Stimulated activated CD8-positive, alpha-beta memory T cell treated with anti-CD3 and anti-CD28 coated beads, Interleukin-4, amount 100 ng/mL, for 4 hours (primary cell): ENCODE data around the gene POLA1.
"Not testable (repeated sequence)": the region's sequence is repeated elsewhere in the genome, so short reads cannot be mapped to it uniquely, and the experiment has no call there.

Experiments
- DNase-seq, 2 donors: peaks; one replicate each; pipeline ENCODE4 v3.0.0-alpha.2; 2020; ENCODE audit warnings: low read depth in 2 of 2, low spot score in 1 of 2

The POLA1 gene

DNA sequence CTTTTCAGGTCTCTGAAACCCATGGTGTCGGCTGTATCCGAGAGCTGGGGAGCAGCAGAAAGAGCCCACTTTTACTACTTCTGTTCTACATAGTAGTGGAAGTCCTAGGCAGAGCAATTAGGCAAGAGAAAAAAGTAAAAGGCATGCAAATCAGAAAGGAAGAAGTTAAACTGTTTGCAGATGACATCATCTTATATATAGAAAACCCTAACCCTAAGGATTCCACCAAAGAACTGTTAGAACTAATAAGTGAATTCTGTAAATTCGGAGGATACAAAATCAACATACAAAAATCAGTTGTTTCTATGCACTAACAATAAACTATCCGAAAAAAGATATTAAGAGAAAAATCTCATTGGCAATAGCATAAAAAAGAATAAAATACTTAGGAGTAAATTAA is 95.3 kb downstream of the POLA1 start:
- no peak for DNase-seq

DNA sequence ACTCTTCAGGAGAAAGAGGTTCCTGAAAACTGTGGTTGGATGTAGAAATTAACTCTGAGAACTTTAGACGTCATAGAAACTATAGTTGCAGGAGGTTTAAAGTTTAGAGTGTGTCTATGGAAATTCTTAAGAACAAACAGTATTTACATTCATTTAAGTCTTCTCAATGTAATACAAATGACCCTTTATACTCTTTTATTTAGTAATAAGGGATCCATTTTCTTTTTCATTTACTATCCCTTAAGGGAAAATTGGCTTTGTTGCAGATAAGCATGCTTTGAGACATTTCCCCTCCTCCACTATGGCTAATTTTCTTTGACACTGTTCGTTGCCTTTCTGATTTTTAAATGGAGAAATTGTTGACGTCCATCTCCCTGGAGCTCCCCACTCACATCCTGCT is 96.4 kb downstream of the POLA1 start:
- DNase-seq, result no peak

DNA sequence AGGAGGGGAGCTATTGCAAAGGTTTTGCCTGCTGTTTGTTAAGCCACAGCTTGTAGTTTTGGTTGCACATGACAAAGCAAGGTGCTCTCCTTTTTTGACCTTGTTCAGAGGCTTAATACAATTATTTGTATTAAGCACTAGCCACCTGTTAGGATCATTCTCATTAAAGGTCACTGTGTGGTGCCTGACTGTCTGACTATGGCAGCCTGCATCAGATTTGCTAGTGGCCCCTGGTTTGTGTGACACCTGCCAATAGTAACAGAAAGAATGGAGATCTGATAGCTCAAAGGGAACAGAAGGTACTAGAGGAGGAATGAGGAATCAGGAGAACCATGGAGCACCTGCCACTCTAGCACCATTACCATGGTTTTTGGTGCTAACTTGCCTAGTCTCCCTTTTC is 102.5 kb downstream of the POLA1 start:
- DNase-seq, result no peak

DNA sequence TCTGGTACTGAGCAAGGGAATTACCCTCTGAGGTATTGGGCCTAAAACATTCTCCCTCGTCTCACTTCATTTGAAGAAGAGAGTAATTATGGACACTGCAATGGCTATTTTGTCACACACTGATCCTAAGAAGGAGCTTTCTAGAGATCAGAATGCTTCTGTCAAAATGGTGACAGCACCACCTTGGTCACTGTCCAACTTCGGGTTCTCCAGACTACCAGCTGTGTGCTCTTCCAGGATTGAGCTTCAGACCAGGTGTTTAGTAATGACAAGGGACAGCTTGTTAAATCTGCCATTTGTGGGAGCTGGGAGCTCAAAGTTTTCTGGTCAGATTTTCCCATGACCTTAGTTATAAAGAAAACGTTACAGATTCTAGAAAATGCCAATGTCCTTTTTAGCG is 105.4 kb downstream of the POLA1 start:
- no peak for DNase-seq

DNA sequence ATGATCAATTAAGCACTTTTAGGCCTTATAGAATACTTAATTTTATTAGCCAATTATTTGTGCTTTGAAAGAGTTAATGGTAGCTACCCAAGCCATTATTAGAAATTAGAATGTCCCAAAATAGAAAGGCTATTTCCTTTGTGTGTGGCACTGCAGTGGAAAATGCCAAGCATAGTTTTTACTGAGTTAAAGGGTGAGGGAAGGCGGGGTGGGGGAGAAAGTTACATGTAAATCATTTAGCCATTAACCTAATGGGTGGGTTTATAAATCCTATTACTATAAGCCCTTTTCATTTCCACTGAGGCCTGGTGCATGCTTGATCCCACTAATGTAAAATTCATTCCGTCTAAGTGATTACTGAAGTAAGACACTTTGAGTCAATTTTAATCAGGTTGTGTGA is 105.8 kb downstream of the POLA1 start:
- DNase-seq, result no peak

DNA sequence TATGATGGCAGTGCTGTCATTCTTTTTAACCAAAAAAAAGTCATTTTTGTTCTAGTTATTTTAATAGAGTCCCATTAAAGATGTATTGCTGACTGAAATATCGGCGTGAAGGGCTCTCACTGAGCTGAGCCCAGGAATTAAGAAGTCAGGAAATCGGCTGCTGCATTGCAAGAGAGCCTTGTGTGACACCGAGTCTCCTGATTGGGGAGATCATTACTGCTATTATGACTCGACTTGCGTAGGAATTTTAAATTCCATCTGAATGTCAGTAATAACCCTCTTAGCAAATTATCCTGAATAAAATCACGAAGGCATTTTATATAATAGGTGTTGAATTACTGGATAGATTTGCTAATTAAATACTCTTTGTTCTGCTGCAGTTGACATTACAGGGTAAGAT is 111.5 kb downstream of the POLA1 start:
- DNase-seq, result no peak

DNA sequence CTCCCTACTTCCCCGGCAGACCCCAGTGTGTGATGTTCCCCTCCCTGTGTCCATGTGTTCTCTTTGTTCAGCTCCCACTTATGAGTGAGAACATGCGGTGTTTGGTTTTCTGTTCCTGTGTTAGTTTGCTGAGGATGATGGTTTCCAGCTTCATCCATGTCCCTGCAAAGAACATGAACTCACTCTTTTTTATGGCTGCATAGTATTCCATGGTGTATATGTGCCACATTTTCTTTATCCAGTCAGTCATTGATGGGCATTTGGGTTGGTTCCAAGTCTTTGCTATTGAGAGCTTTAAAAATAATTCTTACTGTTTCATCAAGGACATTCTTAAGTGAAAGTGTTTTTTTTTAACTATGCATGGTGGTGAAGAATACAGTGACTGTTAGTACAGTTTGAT is 126.1 kb downstream of the POLA1 start:
- not testable (repeated sequence) for DNase-seq

DNA sequence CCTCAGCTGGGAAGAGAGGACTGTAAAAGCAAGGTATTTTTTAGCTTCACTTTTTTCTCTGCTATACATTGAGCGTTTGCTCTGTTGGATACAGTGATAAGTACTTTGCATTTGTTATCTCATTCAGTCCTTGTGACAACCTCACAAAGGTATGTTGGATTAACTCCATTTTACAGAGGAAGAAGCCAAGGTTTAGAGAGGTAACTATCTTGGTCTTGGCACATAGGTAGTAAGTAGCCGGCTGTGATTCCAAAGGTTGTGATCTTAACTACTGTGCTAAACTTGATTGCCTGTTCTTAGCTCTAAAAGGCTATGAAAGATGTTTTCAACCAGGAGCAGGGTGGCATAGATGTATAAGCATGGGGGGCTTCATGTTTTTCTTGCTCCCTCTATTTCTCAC is 134.4 kb downstream of the POLA1 start:
- no peak for DNase-seq

DNA sequence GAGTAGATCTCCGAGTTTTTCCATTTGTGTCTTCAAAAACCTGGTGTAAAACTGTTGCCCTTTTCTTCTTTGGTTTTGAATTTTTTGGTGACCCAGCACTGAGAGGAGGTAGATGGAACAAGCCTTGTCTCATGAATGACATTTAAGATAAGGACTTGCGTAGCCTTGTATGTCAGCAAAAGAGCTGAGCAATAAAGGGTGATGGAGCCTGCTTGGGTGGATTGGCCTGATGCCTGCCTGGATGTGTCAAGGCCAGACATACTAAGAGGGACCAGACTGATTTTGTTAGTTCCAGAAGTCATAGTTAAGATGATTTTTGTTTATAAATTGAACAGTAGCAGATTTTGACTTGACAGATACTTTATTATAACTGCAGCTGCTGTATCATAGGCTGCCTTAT is 134.9 kb downstream of the POLA1 start:
- no peak for DNase-seq

DNA sequence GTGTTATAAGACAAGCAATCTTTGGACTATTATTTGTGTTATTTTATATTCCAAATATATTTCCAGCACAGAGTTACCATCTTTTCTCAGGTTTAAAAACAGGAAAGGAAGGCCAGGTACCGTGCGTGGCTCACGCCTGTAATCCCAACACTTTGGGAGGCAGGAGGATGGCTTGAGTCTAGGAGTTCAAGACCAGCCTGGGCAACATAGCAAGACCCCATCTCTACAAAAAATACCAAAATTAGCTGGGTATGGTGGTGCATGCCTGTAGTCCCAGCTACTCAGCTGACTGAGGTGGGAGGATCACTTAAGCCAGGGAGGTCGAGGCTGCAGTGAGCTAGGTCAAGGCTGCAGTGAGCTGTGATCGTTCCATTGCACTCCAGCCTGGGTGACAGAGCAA is 140.0 kb downstream of the POLA1 start:
- DNase-seq, result no peak

DNA sequence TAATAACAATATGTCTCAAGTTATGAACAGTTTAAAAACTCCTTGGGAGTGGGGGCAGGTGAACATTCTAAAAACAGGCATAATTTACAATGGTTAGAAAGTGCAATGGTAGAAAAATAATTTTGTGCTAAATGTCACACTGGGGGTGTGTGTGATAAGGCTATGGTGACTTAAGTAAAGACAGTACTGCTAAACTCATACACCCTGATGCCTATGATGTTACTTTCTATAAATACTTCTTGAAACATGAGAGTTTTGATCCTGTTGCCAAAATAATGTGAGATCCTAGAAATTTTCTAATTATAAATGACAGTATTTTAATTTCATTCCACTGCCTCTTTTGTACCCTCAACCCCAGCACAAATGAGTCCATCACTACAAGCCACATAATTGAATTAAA is 144.2 kb downstream of the POLA1 start:
- no peak for DNase-seq

DNA sequence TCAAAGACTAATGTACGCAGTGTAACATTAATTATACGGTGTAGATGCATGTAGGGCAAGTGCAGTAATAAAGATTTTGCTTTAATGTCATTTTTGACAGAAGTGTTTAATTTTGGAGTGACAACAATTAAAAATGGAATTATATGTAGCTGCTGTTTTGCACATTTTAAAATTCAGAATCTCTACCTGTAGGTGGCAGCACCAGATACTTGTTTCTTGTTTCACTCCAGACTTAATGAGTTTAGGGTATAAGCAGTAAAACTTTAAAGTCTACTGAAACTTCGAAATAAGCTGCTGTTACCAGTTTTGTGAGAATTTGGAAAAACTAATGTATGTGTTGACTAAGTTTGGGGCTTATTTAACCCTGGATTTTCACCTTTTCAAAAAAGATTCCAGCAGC is 144.9 kb downstream of the POLA1 start:
- no peak for DNase-seq

DNA sequence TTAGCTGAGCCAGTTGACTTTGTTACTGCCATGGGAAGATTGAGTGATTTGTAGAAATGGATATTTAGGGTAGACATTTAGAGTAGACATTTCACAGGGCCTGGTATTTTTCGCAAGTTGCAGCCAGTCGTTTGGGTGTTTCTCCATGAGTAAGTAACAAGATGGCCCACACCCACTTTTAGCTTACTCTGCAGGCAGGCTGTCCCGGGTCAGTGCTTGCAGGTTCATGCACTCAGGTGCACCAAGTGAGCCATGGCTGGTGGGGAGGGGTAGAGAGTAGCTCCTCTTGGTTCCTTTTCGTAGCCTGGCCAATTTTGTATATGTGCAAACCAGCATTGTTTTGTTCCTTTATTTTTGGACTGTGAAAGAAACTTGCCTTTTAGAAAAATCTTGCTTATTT is 145.6 kb downstream of the POLA1 start:
- DNase-seq, result no peak

DNA sequence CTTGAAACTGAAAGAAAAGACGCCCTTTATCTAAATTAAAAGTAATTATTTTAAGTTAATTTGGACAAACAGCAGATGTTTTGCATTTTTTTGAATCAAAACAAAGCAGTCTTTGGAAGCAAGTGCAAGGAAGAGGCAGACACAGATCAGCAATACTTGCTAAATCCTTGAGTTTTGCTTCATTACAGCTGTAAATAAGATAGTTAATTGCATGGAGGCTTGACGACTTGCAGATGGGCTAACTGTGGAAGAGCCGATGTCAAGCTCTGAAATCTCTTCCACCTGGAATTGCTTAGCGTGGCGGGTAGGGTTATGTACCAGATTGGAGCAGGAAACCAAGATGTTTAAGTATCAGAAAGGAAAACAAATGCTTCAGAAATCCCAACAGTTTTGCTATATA is 148.8 kb downstream of the POLA1 start:
- DNase-seq, result no peak

DNA sequence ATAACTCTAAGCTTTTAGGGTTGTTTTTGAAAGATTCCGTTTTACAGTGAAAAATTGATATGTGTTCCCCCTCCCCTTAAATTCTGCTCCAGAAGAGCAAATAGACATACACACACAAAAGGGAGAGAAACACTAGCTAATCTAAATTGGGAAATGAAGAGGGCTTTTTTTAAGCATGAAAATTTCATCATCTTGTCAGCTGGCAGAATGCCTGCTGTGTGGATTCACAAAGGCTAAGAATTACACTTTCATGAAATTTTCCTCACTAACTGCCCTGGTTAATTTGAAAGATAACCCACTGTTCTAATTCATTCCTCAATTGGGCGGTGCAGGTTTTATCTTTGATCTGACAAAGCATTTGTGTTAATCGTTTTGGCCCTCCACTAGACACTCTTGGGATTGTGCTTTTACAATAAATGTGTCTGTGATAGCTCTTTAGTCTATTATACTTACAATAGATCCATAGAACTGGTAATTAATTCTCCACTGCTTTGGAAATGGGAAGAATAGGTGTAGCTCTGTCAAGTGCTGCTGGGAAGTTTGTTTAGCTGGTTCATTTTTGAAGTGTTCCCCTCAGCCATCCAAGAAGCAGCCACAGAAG is 152.9 kb downstream of the POLA1 start:
- DNase-seq, result no peak

DNA sequence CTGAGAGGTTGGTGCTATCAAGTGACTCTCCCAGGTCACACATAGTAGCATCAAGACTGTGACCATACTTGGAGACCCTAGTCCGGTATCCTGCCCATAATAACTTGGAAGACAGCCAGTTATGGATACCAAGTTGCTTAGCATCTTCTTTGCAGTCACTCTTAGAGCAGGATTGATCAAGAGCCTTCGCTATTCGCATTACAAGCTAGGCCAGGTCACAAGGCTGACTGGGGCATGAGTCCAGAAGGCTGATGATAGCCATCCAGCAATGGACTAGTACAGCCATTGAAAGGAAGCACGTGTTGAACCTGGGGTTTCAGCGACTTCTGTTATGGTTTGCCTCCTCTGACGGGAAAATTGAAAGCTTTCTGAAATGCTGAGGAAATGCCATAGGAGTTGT is 157.6 kb downstream of the POLA1 start:
- DNase-seq, result no peak

DNA sequence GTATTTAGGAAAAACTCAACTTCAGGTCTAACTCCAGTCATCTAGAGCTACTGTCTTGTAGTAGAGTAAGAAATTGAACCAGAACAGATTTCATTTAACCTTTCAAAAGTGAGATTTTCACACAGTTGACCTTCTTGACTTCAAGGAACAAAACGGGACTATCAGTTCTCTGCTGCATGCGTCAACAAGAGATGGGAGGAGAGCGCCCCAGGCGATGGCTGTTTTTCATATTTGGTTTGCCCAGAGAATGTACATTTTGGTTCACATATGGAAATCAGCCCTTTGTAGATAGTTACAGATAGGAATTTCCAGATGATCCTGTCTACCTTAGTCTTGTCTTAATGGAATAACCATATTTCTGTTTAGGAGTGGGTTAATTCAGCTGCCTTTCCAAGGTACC is 158.1 kb downstream of the POLA1 start:
- no peak for DNase-seq

DNA sequence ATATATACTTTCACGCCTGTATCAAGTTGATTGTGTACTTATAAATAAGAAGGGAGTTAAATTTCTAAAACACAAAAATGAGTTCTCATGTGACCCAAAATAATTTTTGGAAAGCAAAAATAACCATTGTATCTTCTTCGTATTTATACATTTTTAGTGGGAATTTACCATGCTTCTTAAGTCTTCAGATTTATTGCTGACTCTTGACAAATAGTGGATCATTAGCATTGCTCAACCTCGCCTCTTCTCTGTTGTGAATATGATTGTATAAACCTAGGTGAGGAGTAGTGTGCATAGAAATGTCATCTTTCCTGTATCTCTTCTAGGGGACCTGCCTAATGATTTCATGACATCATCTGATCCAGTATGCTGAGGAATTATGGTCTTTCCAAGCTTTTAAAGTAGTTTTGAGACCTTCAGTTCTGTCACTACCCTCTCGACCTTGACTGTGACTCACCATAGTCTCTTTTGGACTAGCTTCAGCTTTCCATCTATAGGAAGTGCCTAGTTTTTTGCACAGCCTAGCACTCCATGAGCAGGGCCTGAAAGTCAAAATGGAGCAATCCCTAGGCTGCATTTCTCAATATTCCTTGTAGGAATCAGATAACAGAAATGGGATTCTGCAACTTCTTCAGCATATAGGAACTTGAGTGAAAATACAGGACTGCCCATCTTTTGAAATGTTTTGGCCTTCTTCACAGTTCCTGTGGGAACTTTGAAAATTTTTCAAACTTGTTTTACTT is 164.5 kb downstream of the POLA1 start:
- no peak for DNase-seq

DNA sequence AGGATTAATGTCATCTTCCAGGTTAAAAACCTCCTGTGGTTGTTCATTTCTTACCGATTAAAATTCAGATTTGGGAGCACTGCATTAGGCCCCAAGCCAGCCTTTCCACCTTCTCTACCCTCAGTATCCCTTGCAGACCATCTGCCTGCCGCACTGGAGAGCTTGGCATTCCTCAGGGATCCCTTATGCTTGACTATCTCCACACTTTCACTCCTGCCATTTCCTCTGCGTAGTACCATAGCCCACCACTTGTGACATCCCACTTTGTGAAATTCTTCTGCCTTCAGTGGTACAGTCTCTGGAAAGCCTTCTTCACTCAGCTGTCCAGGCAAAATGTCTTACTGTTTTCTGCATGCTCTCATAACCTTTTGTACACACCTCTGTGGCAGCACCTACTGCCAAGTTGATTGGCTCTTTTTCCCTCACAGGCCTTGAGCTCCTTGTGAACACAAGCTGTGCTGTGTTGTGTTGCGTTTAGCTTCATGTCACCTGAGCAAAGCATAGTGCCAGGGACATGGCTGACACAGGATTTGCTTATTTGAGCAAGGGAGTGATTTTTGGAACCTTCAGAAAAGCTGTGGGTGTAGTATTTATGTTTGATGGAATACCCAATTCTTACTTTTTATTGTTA is 165.6 kb downstream of the POLA1 start:
- no peak for DNase-seq

DNA sequence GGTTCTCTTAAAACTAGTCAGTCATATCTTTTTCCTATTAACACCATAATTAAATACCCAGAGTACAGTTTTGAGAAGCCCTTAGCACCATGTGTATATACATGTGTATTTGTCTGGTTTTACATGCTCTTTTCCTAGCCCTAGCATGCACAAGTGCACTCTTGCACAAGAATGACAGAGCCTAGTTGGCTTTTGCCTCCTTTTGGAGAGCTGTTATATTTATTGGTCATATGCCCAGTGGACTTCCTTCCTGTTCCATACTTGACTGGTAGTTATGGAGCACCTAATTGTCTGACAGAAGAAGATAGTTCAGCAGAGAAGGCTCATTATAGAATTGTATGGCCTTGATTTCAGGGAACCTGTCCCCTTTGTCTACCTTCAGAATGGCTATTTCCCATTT is 166.4 kb downstream of the POLA1 start:
- DNase-seq, result no peak

DNA sequence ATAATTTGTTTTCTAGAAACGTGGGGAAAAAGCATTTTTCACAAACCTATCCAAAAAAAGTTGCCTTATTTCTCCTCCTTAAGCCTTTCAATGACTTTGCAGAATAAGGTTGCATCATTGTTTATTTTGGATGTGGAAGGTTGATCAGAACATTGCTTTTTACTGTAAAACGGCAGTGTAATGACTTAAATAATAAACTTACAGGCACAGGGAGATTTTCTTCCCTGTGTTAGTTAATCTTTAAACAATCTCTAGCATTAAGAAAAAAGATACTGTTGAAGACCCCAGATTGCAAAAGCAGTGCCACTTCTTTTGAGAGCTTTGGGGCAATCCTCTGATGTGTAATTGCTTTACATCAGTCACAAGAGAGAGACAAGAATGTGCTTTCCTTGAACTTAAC is 168.6 kb downstream of the POLA1 start:
- DNase-seq, result no peak

DNA sequence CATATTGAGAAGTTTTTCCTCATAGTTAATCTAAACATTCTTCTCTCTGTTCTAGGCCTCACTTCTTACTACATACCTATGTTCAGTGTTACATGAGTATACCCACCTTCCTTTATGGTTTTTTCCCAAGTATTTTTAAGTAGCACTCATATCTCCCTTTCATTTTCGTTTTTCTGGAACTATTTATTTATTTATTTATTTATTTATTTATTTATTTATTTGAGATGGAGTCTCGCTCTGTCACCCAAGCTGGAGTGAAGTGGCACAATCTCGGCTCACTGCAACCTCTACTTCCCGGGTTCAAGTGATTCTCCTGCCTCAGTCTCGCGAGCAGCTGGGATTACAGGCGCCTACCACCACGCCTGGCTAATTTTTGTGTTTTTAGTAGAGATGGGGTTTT is 170.1 kb downstream of the POLA1 start:
- DNase-seq, result not testable (repeated sequence)

DNA sequence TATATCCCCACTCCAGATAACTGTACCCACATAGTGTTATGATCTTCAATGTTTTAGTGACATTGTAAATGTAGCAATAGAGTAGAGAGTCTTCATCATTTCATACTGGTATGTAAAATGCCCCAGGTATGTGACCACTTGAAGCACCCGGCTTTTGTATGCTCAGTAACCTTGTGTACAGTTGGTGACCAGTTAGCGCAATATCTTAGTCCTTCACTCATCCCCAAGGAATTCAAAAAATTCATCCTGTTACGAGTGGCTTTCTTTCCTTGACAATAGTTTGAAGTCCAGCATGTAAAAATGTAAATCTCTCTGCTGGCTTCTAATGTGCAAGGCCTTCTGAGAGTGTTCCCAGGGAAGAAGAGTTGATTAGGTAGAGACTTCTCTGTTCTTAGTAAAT is 176.4 kb downstream of the POLA1 start:
- no peak for DNase-seq
